ENCODE measurements around the gene PXYLP1. TPM values are rescaled to one million over a fixed set of nuclear protein-coding genes. Genes with fewer than 3 reads are reported as not detected.

PXYLP1 gene
- total RNA-seq, 2 experiments from 2014 or later, result 21.2 to 22.6 TPM

- H3K36me3 Mint-ChIP-seq (ENCODE audit: low read depth), result peaks cover 18% of the 10 kb centered on the region
- peaks cover 47% of the 10 kb centered on the region for H3K4me1 Mint-ChIP-seq (ENCODE audit: low read depth)
- intact Hi-C loops (cut with DNase I, micrococcal nuclease), result loop anchor here in 1 of 2 experiments (5.0 kb wide), 1 partner anchor 40 kb away; no protein-coding TSS in a partner anchor
- ChIA-PET POLR2A (interaction anchor here (2.8 kb wide), 1 partner anchor 10 kb away, joined by 7 read pairs; no protein-coding TSS in a partner anchor), CTCF (no interaction called here)
- no peak overlapping the region for H3K4me3 Mint-ChIP-seq
- no peaks in the 10 kb centered on the region for H3K36me3 ChIP-seq (ENCODE audit: insufficient read depth, low read length)
- no peak overlapping the region for H3K4me3 ChIP-seq (ENCODE audit: low read length)
- no peaks in the 10 kb centered on the region for H3K27me3 Mint-ChIP-seq
- DNase-seq (no peak), ATAC-seq (ENCODE audit: poor library complexity) (no peak)
- peaks cover 8% of the 10 kb centered on the region for H3K9me3 Mint-ChIP-seq
- TF ChIP-seq, protein P1, sequence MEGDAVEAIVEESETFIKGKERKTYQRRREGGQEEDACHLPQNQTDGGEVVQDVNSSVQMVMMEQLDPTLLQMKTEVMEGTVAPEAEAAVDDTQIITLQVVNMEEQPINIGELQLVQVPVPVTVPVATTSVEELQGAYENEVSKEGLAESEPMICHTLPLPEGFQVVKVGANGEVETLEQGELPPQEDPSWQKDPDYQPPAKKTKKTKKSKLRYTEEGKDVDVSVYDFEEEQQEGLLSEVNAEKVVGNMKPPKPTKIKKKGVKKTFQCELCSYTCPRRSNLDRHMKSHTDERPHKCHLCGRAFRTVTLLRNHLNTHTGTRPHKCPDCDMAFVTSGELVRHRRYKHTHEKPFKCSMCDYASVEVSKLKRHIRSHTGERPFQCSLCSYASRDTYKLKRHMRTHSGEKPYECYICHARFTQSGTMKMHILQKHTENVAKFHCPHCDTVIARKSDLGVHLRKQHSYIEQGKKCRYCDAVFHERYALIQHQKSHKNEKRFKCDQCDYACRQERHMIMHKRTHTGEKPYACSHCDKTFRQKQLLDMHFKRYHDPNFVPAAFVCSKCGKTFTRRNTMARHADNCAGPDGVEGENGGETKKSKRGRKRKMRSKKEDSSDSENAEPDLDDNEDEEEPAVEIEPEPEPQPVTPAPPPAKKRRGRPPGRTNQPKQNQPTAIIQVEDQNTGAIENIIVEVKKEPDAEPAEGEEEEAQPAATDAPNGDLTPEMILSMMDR (IDR thresholded peaks at IDR 0.05), result no peak
- no peaks in the 10 kb centered on the region for H3K27me3 ChIP-seq (ENCODE audit: control insufficient read depth in 1 of 2, insufficient read depth in 2 of 2, low read length in 2 of 2)
- no peak overlapping the region for H3K27ac ChIP-seq (ENCODE audit: low read depth in 1 of 2, low read length in 2 of 2)
- H3K9me3 ChIP-seq (ENCODE audit: control insufficient read depth in 1 of 2, insufficient read depth in 1 of 2, low read length in 2 of 2), result peaks cover 0 to 3% of the 10 kb centered on the region in 2 experiments
- H3K4me1 ChIP-seq (ENCODE audit: insufficient read depth, low read length), result peaks cover 27% of the 10 kb centered on the region
- no peak overlapping the region for H3K27ac Mint-ChIP-seq
These were observed 85.2 kb downstream of the PXYLP1 start for GRCh38 chr3:141316851-141317250.

GRCh38 chr3:141320399-141321108 lies 88.9 kb downstream of the PXYLP1 start:
- ChIA-PET CTCF (no interaction called here), POLR2A (interaction anchor here (1.5 to 2.3 kb wide), 3 partner anchors 9 to 132 kb away, joined by 3 to 16 read pairs (median 12); no protein-coding TSS in a partner anchor)
- H3K27ac Mint-ChIP-seq, result peak overlapping the region; percentile 75
- H3K27ac ChIP-seq (ENCODE audit: low read depth in 1 of 2, low read length in 2 of 2), result peak overlapping the region; percentile 14 to 50
- H3K4me1 Mint-ChIP-seq (ENCODE audit: low read depth), result peaks cover 29% of the 10 kb centered on the region
- no peak overlapping the region for H3K4me3 ChIP-seq (ENCODE audit: low read length)
- no peaks in the 10 kb centered on the region for H3K27me3 ChIP-seq (ENCODE audit: control insufficient read depth in 1 of 2, insufficient read depth in 2 of 2, low read length in 2 of 2)
- H3K9me3 ChIP-seq (ENCODE audit: control insufficient read depth in 1 of 2, insufficient read depth in 1 of 2, low read length in 2 of 2), result peaks cover 0 to 3% of the 10 kb centered on the region in 2 experiments
- peaks cover 16% of the 10 kb centered on the region for H3K4me1 ChIP-seq (ENCODE audit: insufficient read depth, low read length)
- H3K4me3 Mint-ChIP-seq, result peak overlapping the region; percentile 66
- peak in 2 of 14 experiments; percentile 7 to 39 for DNase-seq
- intact Hi-C loops (cut with DNase I, micrococcal nuclease), result no loop called here
- TF ChIP-seq, protein P1 (IDR thresholded peaks at IDR 0.05), result no peak
- H3K36me3 ChIP-seq (ENCODE audit: insufficient read depth, low read length), result no peaks in the 10 kb centered on the region
- no peaks in the 10 kb centered on the region for H3K27me3 Mint-ChIP-seq
- H3K36me3 Mint-ChIP-seq (ENCODE audit: low read depth), result peaks cover 22% of the 10 kb centered on the region
- peaks cover 8% of the 10 kb centered on the region for H3K9me3 Mint-ChIP-seq
- peak; percentile 46 for ATAC-seq (ENCODE audit: poor library complexity)

DNA sequence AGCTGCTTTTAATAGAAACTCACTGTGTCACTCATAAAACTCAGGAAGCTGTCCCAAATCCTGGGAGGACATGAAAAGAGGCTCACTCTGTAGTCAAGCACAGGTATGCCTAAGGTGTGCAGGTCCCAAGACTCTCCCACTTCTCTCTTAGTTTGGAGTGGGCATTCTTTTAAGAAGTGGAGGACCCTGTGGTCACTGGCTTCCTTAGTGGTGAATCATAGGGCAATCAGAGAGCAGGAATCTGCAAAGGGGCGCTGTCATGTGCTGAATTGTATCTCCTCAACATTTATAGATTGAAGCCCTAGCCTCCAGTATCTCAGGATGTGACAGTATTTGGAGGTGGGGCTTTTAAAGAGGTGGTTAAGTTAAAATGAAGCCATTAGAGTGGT lies 89.5 kb downstream of the PXYLP1 start:
- TF ChIP-seq, protein P1 (IDR thresholded peaks at IDR 0.05), result no peak
- peak overlapping the region; percentile 75 for H3K27ac Mint-ChIP-seq
- ChIA-PET CTCF (no interaction called here), POLR2A (interaction anchor here (1.5 to 2.3 kb wide), 3 partner anchors 9 to 131 kb away, joined by 3 to 16 read pairs (median 12); no protein-coding TSS in a partner anchor)
- no peaks in the 10 kb centered on the region for H3K36me3 ChIP-seq (ENCODE audit: insufficient read depth, low read length)
- H3K27me3 ChIP-seq (ENCODE audit: control insufficient read depth in 1 of 2, insufficient read depth in 2 of 2, low read length in 2 of 2), result no peaks in the 10 kb centered on the region
- peaks cover 22% of the 10 kb centered on the region for H3K36me3 Mint-ChIP-seq (ENCODE audit: low read depth)
- intact Hi-C loops (cut with DNase I, micrococcal nuclease), result no loop called here
- H3K27ac ChIP-seq (ENCODE audit: low read depth in 1 of 2, low read length in 2 of 2), result peak overlapping the region; percentile 14 to 50
- ATAC-seq (ENCODE audit: poor library complexity) (peak; percentile 34), DNase-seq (peak in 1 of 14 experiments; percentile 18)
- peaks cover 16% of the 10 kb centered on the region for H3K4me1 ChIP-seq (ENCODE audit: insufficient read depth, low read length)
- H3K4me1 Mint-ChIP-seq (ENCODE audit: low read depth), result peaks cover 30% of the 10 kb centered on the region
- no peak overlapping the region for H3K4me3 ChIP-seq (ENCODE audit: low read length)
- peak overlapping the region; percentile 66 for H3K4me3 Mint-ChIP-seq
- H3K27me3 Mint-ChIP-seq, result no peaks in the 10 kb centered on the region
- peaks cover 8% of the 10 kb centered on the region for H3K9me3 Mint-ChIP-seq
- peaks cover 0 to 3% of the 10 kb centered on the region in 2 experiments for H3K9me3 ChIP-seq (ENCODE audit: control insufficient read depth in 1 of 2, insufficient read depth in 1 of 2, low read length in 2 of 2)
